ENCODE results near the gene FGD3. TPM values are rescaled to one million over a fixed set of nuclear protein-coding genes. Genes with fewer than 3 reads are reported as not detected.

Gene FGD3
- total RNA-seq, 1 donor from 2014 or later, result 0.09 TPM

GRCh38 chr9:93065135-93065720 lies 117.9 kb downstream of the FGD3 start:
- Histone ChIP-seq H3K36me3 (ENCODE audit: insufficient read depth, low read length) (no peaks in the 10 kb centered on the region), H3K4me2 (ENCODE audit: low read length) (no peak overlapping the region), H3K4me1 (ENCODE audit: insufficient read depth, low read length) (peaks cover 7% of the 10 kb centered on the region), H3K27ac (ENCODE audit: low read depth, low read length) (no peak overlapping the region), H2AFZ (ENCODE audit: low read depth, low read length) (no peak overlapping the region), H3K9me3 (ENCODE audit: insufficient read depth, low read depth, low read length) (no peaks in the 10 kb centered on the region), H3K27me3 (ENCODE audit: insufficient read depth, low read length) (peaks cover 2% of the 10 kb centered on the region), H4K20me1 (ENCODE audit: insufficient read depth, low read length) (no peaks in the 10 kb centered on the region), H3K4me3 (ENCODE audit: insufficient read depth, low read depth, low read length) (no peak overlapping the region), H3K9ac (ENCODE audit: low read length) (no peak overlapping the region), H3K79me2 (ENCODE audit: insufficient read depth, low read length) (no peaks in the 10 kb centered on the region)
- no peak overlapping the region for H3K27ac Mint-ChIP-seq (ENCODE audit: unreplicated experiment)
- H3K4me1 Mint-ChIP-seq (ENCODE audit: low read depth, unreplicated experiment), result no peaks in the 10 kb centered on the region
- no peaks in the 10 kb centered on the region for H3K9me3 Mint-ChIP-seq (ENCODE audit: unreplicated experiment)
- H3K36me3 Mint-ChIP-seq (ENCODE audit: low read depth, unreplicated experiment), result no peaks in the 10 kb centered on the region
- H3K4me3 Mint-ChIP-seq (ENCODE audit: unreplicated experiment), result no peak overlapping the region
- TF ChIP-seq CTCF (IDR thresholded peaks at IDR 0.05; ENCODE audit: insufficient read depth, low read depth, low read length), result no peak
- no peak for TF ChIP-seq EZH2 (IDR thresholded peaks at IDR 0.05; ENCODE audit: insufficient read depth, low read length)
- no peak for FAIRE-seq
- peaks cover 31% of the 10 kb centered on the region for H3K27me3 Mint-ChIP-seq (ENCODE audit: low read depth, unreplicated experiment)
- DNase-seq (ENCODE audit: low read depth), result no peak

- H3K9ac ChIP-seq (ENCODE audit: low read length), result no peak overlapping the region
- no peak overlapping the region for H2AFZ ChIP-seq (ENCODE audit: low read depth, low read length)
- Mint-ChIP-seq H3K36me3 (ENCODE audit: low read depth, unreplicated experiment) (peaks cover 3% of the 10 kb centered on the region), H3K9me3 (ENCODE audit: unreplicated experiment) (no peaks in the 10 kb centered on the region), H3K4me1 (ENCODE audit: low read depth, unreplicated experiment) (no peaks in the 10 kb centered on the region), H3K4me3 (ENCODE audit: unreplicated experiment) (no peak overlapping the region), H3K27ac (ENCODE audit: unreplicated experiment) (no peak overlapping the region), H3K27me3 (ENCODE audit: low read depth, unreplicated experiment) (peaks cover 27% of the 10 kb centered on the region)
- DNase-seq (ENCODE audit: low read depth) (no peak), FAIRE-seq (no peak)
- H3K4me3 ChIP-seq (ENCODE audit: insufficient read depth, low read depth, low read length), result no peak overlapping the region
- H3K4me1 ChIP-seq (ENCODE audit: insufficient read depth, low read length), result no peaks in the 10 kb centered on the region
- no peaks in the 10 kb centered on the region for H3K9me3 ChIP-seq (ENCODE audit: insufficient read depth, low read depth, low read length)
- no peak for TF ChIP-seq EZH2 (IDR thresholded peaks at IDR 0.05; ENCODE audit: insufficient read depth, low read length)
- TF ChIP-seq CTCF (IDR thresholded peaks at IDR 0.05; ENCODE audit: insufficient read depth, low read depth, low read length), result no peak
- H3K4me2 ChIP-seq (ENCODE audit: low read length), result no peak overlapping the region
- peaks cover 2% of the 10 kb centered on the region for H3K27me3 ChIP-seq (ENCODE audit: insufficient read depth, low read length)
- no peaks in the 10 kb centered on the region for H3K36me3 ChIP-seq (ENCODE audit: insufficient read depth, low read length)
- H4K20me1 ChIP-seq (ENCODE audit: insufficient read depth, low read length), result no peaks in the 10 kb centered on the region
- no peak overlapping the region for H3K27ac ChIP-seq (ENCODE audit: low read depth, low read length)
- H3K79me2 ChIP-seq (ENCODE audit: insufficient read depth, low read length), result no peaks in the 10 kb centered on the region
These were observed 119.8 kb downstream of the FGD3 start for GRCh38 chr9:93066978-93067603.

- Histone ChIP-seq H3K4me1 (ENCODE audit: insufficient read depth, low read length) (peaks cover 7% of the 10 kb centered on the region), H3K4me3 (ENCODE audit: insufficient read depth, low read depth, low read length) (no peak overlapping the region), H4K20me1 (ENCODE audit: insufficient read depth, low read length) (no peaks in the 10 kb centered on the region), H2AFZ (ENCODE audit: low read depth, low read length) (no peak overlapping the region), H3K9me3 (ENCODE audit: insufficient read depth, low read depth, low read length) (no peaks in the 10 kb centered on the region), H3K27ac (ENCODE audit: low read depth, low read length) (no peak overlapping the region), H3K9ac (ENCODE audit: low read length) (no peak overlapping the region), H3K79me2 (ENCODE audit: insufficient read depth, low read length) (no peaks in the 10 kb centered on the region), H3K27me3 (ENCODE audit: insufficient read depth, low read length) (peaks cover 2% of the 10 kb centered on the region), H3K4me2 (ENCODE audit: low read length) (no peak overlapping the region), H3K36me3 (ENCODE audit: insufficient read depth, low read length) (no peaks in the 10 kb centered on the region)
- Mint-ChIP-seq H3K27ac (ENCODE audit: unreplicated experiment) (no peak overlapping the region), H3K27me3 (ENCODE audit: low read depth, unreplicated experiment) (peaks cover 19% of the 10 kb centered on the region), H3K4me3 (ENCODE audit: unreplicated experiment) (no peak overlapping the region), H3K9me3 (ENCODE audit: unreplicated experiment) (no peaks in the 10 kb centered on the region), H3K4me1 (ENCODE audit: low read depth, unreplicated experiment) (no peaks in the 10 kb centered on the region), H3K36me3 (ENCODE audit: low read depth, unreplicated experiment) (peaks cover 3% of the 10 kb centered on the region)
- no peak for FAIRE-seq
- no peak for DNase-seq (ENCODE audit: low read depth)
- TF ChIP-seq EZH2 (IDR thresholded peaks at IDR 0.05; ENCODE audit: insufficient read depth, low read length), result no peak
- TF ChIP-seq CTCF (IDR thresholded peaks at IDR 0.05; ENCODE audit: insufficient read depth, low read depth, low read length), result no peak
These were observed 121.6 kb downstream of the FGD3 start for GRCh38 chr9:93068956-93069355.

Data from astrocyte (in vitro differentiated cells and primary cell).